ENCODE results near the gene SUSD1. TPM values are rescaled to one million over a fixed set of nuclear protein-coding genes. Genes with fewer than 3 reads are reported as not detected.
"Not testable (repeated sequence)": the region's sequence is repeated elsewhere in the genome, so short reads cannot be mapped to it uniquely, and the experiment has no call there.

SUSD1 gene
- total RNA-seq, 1 donor: 27.2 TPM

DNA sequence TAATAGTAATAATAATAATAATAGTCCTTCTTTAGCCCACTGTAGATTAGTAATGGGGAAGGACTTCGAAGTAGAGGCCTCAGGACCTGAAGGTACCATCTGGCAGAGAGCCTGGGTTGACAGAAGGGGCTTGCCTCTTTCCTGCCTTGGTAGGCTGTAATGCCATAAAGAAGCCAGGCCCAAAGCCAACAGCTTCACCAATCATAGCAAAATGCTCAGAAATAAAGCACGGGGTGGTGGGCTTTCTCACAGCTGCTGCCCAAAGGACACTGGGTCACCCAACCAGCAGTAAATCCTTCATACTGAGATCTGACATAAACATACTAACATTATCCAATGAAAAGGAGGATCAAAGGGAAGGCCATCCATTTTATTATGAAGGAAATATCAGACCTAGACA, 70.7 kb downstream of the SUSD1 start:
- no peak for DNase-seq (ENCODE audit: low read depth in 2 of 3, low spot score in 2 of 3)

DNA sequence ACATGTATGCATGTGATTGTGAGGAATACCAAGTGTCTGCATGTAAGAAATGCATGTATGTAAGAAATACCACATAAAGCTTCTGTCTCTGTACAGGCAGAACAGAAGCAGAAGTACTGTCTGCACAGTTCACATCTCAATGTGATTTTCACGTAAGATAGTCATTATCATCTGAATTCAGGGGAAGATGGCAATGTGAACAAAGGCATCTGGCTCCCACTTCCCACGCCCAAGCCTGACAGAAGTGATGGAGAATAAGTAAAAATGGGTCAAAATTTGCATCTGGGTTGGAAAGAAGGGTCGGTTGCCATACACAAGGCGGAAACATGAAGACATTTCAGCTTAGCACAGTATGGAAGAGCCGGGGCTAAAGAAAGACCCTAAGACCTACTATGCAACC, 71.7 kb downstream of the SUSD1 start:
- DNase-seq (ENCODE audit: low read depth in 2 of 3, low spot score in 2 of 3): no peak

DNA sequence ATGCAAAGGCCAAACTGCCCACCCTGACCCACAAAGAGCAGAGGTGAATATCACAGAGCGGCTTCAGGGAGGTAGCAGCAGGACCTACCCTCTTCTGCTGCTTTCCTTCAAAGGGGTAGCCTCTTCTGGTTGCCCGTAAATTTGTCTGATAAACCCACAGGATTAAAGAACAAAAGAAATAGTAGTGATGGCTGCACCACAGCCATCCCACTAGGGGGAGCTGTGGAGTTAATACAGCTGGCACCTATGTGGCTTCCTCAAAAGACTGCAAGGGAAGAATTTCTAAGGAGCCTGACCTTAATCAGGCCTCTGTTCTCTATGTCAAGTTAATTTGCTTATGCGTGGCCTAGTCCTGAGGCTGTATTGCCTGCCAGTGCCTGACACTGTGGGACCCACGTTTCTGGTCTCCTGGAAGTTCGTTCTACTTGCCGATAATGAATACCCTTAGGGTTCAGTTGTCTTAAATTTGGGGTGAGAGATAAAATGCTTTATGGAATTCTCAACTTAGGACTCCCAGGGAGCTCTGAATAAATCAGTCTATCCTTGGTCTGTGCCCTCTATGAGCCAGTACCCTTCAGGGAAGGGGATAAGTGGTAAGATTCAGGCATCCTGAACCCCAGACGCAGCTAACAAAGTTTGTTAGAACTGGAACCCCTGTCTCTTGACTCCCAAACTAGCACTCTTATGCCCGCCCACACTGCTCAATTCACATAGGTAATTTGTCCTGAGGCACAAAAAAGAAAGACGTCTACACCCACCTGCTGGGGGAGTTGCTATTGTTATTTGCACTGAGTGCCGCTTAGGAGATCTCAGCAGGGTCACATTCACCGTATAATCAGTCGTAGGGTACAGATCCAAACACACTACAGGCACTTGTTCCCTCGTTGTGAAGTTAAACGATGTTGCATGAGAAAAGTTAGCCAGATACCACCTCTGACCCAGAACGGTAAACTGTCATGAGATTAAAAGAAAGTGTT, 77.1 kb downstream of the SUSD1 start:
- DNase-seq (ENCODE audit: low read depth in 2 of 3, low spot score in 2 of 3): peak; percentile 57 to 88 (median 77)

DNA sequence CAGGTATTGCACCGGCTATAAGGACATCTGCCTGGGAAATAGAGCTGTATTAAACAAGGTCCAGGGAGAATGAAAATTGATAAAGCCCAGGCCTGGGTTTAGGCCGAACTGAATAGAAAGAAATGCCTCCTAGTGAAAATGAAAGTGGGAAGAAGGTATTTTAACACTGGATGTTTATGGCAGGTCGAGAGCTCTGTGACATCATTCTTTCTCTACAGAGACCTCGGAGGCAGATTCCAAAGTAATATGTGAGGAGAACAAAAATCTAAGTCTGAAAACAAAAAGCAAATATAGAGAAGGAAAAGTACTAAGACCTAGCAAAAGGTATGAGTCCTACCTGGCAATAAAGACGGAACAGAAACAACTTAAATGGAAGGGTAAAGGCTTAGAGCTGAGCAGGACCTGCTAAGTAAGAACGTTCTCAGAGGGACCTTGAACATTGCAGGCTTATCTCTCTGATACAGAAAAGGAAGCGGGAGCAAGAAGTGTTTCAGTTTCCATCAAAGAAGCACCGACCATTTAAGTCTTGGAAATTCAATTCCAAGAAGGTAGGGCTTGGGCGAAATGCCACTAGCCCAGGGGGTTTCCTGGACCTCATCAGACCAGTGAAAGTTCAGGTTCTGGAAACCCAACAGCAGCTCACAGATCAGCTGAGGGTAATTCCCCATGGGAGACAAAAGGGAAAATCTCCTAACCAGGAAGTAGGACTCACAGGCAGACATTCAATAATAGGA, 80.0 kb downstream of the SUSD1 start:
- DNase-seq (ENCODE audit: low read depth in 2 of 3, low spot score in 2 of 3): no peak

DNA sequence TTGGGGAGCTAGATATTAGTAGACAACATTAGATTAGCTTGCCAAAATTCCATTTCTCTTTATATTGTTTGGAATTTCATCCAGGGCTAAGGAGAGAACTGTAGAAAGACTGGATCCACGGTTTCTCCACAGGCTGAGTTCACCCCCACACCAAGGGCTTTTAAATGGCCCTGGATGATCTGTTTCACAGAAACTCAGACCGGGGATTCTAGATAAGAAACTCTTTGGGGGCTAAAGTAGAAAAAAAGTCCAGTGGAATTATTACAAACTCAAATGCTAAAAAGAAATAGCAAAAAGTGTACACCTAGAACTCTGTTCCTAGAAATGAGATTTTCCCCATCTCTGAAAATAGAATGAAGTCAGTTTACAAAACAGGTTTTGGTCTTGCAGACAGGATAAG, 80.9 kb downstream of the SUSD1 start:
- DNase-seq (ENCODE audit: low read depth in 2 of 3, low spot score in 2 of 3): no peak

- DNase-seq (ENCODE audit: low read depth in 2 of 3, low spot score in 2 of 3): no peak
Measured at GRCh38 chr9:112093870-112094216, 81.3 kb downstream of the SUSD1 start.

- no peak for DNase-seq (ENCODE audit: low read depth in 2 of 3, low spot score in 2 of 3)
Measured at GRCh38 chr9:112093147-112093869, 81.8 kb downstream of the SUSD1 start.

- no peak for DNase-seq (ENCODE audit: low read depth in 2 of 3, low spot score in 2 of 3)
Measured at GRCh38 chr9:112091810-112092209, 83.3 kb downstream of the SUSD1 start.

DNA sequence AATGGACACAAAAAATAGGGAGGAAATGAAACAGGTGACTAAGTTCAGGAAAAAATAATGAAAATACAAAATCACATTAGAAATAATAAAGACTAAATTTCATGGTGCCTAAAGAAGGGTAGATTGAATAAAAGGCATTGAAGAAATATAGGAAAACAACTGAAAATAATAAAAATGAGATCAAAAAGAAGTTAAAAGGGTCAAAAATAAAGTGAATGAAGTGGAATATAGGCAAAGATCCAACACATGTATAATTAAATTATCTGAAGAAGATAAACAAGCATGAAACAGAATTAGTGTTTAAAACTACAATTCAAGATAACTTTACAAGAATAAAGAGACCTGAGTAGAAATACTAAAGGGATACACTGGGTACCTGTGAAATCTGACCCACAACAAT, 87.6 kb downstream of the SUSD1 start:
- DNase-seq (ENCODE audit: low read depth in 2 of 3, low spot score in 2 of 3): no peak

- DNase-seq (ENCODE audit: low read depth in 2 of 3, low spot score in 2 of 3): peak in 1 of 3 donors; percentile 36
Measured at GRCh38 chr9:112086627-112087026, 88.5 kb downstream of the SUSD1 start.

- no peak for DNase-seq (ENCODE audit: low read depth in 2 of 3, low spot score in 2 of 3)
Measured at GRCh38 chr9:112084907-112085306, 90.2 kb downstream of the SUSD1 start.

GRCh38 chr9:112084334-112084733, 90.8 kb downstream of the SUSD1 start:
- DNase-seq (ENCODE audit: low read depth in 2 of 3, low spot score in 2 of 3): no peak

- no peak for DNase-seq (ENCODE audit: low read depth in 2 of 3, low spot score in 2 of 3)
Measured at GRCh38 chr9:112081918-112082729, 93.0 kb downstream of the SUSD1 start.

- DNase-seq (ENCODE audit: low read depth in 2 of 3, low spot score in 2 of 3): no peak
Measured at GRCh38 chr9:112080831-112081542, 94.1 kb downstream of the SUSD1 start.

DNA sequence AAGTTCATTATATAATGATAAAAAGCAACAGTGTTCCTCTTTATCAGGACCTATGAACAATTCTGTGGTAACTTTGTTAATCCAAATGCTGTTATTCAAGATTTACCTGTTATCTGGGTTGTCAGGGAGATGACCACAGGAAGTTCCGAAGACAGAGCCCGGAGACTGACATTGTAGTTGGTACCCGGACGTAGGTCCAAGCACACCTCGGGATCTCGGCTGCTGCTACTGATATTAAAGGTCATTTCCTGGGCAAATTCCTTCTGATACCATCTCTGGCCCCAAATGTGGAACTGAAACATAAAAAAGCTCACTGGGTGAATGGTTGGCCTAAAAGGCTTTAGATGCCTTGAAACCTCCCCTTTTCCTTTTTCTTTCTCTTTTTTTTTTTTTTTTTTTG, 96.7 kb downstream of the SUSD1 start:
- no peak for DNase-seq (ENCODE audit: low read depth in 2 of 3, low spot score in 2 of 3)

DNA sequence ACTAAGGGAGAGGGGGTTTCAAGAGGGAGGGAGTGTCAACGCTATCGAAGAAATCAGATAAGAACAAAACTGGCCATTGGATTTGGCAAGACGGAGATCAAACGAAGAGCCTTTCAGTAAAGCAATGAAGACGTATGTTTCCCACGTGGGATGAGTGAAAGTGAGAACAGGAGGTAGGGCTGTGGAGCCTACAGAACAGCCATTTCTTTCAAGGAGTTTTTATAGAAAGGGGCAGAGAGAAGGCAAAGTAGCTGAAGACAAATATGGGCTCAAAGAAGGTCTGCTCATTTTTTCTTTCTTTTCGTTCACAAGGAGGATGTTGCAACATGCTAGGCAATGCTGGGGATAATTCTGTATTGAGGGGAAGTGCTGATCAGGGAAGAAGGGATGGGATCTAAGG, 98.3 kb downstream of the SUSD1 start:
- no peak for DNase-seq (ENCODE audit: low read depth in 2 of 3, low spot score in 2 of 3)

DNA sequence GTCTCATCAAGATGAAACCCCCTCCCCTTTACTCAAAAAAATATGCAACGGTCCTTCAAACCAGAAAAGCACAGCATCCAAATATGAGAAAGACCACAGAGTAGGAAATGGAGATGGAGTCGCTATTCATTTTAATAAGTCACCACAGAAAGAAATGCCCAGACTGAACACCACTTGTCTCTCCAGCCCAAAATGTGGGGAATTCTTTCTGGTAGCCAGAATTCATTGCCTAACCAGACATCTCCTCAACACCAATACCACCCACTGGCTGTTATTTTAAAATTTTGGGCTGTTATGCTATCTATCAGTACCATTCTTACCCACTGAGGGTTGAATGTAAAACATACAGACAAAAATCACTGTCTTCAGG, 100.1 kb downstream of the SUSD1 start:
- DNase-seq (ENCODE audit: low read depth in 2 of 3, low spot score in 2 of 3): no peak

- peak; percentile 42 to 76 (median 49) for DNase-seq (ENCODE audit: low read depth in 2 of 3, low spot score in 2 of 3)
Measured at GRCh38 chr9:112074250-112075008, 100.7 kb downstream of the SUSD1 start.

DNA sequence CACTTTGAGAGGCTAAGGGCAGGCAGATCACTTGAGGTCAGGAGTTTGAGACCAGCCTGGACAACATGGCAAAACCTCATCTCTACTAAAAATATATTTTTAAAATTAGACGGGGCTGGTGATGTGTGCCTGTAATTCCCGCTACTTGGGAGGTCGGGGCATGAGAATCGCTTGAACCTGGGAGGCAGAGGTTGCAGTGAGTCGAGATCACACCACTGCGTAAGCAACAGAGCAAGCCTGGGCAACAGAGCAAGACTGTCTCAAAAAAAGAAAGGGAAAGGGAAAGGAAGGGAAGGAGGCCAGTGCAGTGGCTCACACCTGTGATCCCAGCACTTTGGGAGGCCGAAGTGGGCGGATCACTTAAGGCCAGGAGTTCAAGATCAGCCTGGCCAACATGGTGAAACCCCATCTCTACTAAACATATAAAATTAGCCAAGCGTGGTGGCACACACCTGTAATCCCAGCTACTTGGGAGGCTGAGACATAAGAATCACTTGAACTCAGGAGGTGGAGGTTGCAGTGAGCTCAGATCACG, 101.4 kb downstream of the SUSD1 start:
- not testable (repeated sequence) for DNase-seq (ENCODE audit: low read depth in 2 of 3, low spot score in 2 of 3)

Measured in hematopoietic multipotent progenitor cell (in vitro differentiated cells).